Duodenal mucosa (tissue), 2 donors: Measurements from ENCODE around the gene CRY2.
"Not testable (repeated sequence)": the region's sequence is repeated elsewhere in the genome, so short reads cannot be mapped to it uniquely, and the experiment has no call there.

ENCODE experiments used
- H3K27ac ChIP-seq: one replicate; pipeline ENCODE4 v1.7.0; 2013; ENCODE audit warnings: low read depth, low read length
- H3K27me3 ChIP-seq, 2 donors: one replicate each; pipeline ENCODE4 v1.7.0; 2013; ENCODE audit warnings: low read length in 2 of 2, control low read depth in 1 of 2; ENCODE audit not compliant: insufficient read depth in 2 of 2, control insufficient read depth in 1 of 2
- H3K36me3 ChIP-seq, 2 donors: one replicate each; pipeline ENCODE4 v1.7.0; 2013; ENCODE audit warnings: low read length in 2 of 2, control low read depth in 1 of 2; ENCODE audit not compliant: insufficient read depth in 2 of 2, control insufficient read depth in 1 of 2
- H3K4me1 ChIP-seq, 2 donors: one replicate each; pipeline ENCODE4 v1.7.0; 2013; ENCODE audit warnings: low read length in 2 of 2, control low read depth in 1 of 2; ENCODE audit not compliant: insufficient read depth in 2 of 2, control insufficient read depth in 1 of 2
- H3K4me3 ChIP-seq, 2 donors: one replicate each; pipeline ENCODE4 v1.7.0; 2013; ENCODE audit warnings: low read length in 2 of 2, low read depth in 1 of 2
- H3K9ac ChIP-seq, 2 donors: one replicate each; pipeline ENCODE4 v1.7.0; 2013; ENCODE audit warnings: low read length in 2 of 2, low read depth in 1 of 2
- H3K9me3 ChIP-seq, 2 donors: one replicate each; pipeline ENCODE4 v1.7.0; 2013; ENCODE audit warnings: low read length in 2 of 2, control low read depth in 1 of 2; ENCODE audit not compliant: control insufficient read depth in 1 of 2

CRY2 gene

GRCh38 chr11:45897556-45897955, 50.3 kb downstream of the CRY2 start:
- Histone ChIP-seq H3K27me3 (peaks cover 25 to 29% of the 10 kb centered on the region in 2 donors), H3K4me3 (no peak overlapping the region), H3K36me3 (no peaks in the 10 kb centered on the region), H3K4me1 (peaks cover 5 to 8% of the 10 kb centered on the region in 2 donors), H3K27ac (no peak overlapping the region), H3K9me3 (no peaks in the 10 kb centered on the region), H3K9ac (no peak overlapping the region)

GRCh38 chr11:45899086-45899447, 51.8 kb downstream of the CRY2 start:
- H3K36me3 ChIP-seq: no peaks in the 10 kb centered on the region
- no peak overlapping the region for H3K9ac ChIP-seq
- H3K4me3 ChIP-seq: peak overlapping the region in 1 of 2 donors; percentile 58
- peaks cover 6 to 9% of the 10 kb centered on the region in 2 donors for H3K4me1 ChIP-seq
- H3K9me3 ChIP-seq: no peaks in the 10 kb centered on the region
- no peak overlapping the region for H3K27ac ChIP-seq
- peaks cover 25 to 29% of the 10 kb centered on the region in 2 donors for H3K27me3 ChIP-seq

DNA sequence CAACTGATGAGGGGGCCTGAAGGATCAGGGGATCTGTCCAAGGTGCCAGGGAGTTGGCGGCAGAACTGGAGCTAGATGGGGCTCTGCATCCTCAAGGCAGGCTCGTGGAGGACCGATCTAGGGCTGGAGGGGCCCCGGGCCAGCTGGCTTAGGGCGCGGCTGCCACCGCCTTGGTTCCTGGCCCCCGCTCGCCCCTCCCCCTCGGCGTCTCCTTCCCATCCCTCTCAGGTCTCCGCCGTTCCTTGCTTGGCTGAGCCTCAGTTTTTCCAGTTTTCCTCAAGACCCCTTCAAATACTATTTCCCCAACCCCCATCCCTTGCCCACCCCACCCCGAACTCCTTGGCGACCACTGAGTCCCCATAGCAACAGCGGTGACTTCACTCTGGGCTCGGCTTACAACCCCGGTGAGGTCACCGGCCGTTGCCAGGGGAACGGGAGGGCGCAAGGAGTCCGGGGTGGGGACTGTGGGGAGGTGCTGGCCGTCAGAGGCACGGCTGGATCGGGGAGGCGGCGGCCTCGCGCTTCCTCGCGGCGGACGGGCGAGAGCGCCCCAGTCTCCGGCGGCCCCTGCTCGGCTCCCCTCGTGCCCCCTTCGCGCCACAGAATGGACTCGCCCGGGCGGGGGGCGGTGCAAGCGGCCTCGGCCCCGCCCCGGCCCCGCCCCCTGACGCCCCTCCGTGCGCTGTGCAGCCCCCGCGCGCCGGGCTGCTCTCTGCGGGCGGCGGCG, 52.3 kb downstream of the CRY2 start:
- peaks cover 25 to 29% of the 10 kb centered on the region in 2 donors for H3K27me3 ChIP-seq

GRCh38 chr11:45900175-45900800, 53.0 kb downstream of the CRY2 start:
- peaks cover 25 to 29% of the 10 kb centered on the region in 2 donors for H3K27me3 ChIP-seq
- not testable (repeated sequence) for H3K9ac ChIP-seq, H3K9me3 ChIP-seq, H3K27ac ChIP-seq, H3K36me3 ChIP-seq
- H3K4me1 ChIP-seq: peaks cover 17 to 22% of the 10 kb centered on the region in 2 donors
- peak overlapping the region; percentile 28 to 40 for H3K4me3 ChIP-seq

More for the DNA sequence above, 52.3 kb downstream of the CRY2 start:
- Histone ChIP-seq H3K4me1 (peaks cover 12 to 15% of the 10 kb centered on the region in 2 donors), H3K9me3 (no peaks in the 10 kb centered on the region), H3K27ac (no peak overlapping the region), H3K4me3 (peak overlapping the region; percentile 36 to 58), H3K36me3 (no peaks in the 10 kb centered on the region), H3K9ac (no peak overlapping the region)

DNA sequence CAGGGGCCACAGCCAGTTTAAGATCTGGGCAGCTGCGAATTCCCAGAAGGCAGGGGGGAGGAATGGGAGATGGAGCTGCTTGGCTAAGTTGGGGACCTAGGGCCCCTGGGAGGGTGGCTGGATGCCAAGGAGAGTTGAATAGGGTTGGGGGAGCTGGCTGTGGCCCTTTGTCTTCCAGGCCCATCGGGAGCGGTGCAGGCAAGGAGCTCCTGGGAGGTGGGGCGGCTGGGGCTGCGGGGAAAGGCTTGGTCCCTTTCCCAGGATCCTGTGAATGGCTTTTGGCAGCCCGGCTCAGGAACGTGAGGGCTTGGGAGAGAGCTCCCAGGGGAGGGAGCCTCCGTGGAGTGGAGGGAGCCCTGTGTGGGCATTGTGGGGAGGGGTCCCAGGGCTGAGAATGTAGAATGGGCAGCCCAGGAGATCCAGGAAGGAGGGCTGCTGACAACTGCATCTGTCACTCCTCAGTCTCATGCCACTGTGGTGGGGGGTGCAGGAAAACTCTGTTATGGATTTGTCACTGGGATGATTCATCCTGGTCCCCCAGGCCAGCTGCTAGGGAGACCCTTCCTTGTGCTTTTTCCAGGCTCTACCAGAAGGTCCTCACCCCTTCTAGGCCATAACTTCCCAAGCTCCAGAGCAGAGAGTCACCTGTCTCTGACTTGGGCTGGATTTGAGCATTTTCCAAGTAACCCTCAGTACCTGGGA, 53.8 kb downstream of the CRY2 start:
- peaks cover 25 to 29% of the 10 kb centered on the region in 2 donors for H3K27me3 ChIP-seq
- H3K9ac ChIP-seq: no peak overlapping the region
- H3K36me3 ChIP-seq: no peaks in the 10 kb centered on the region
- H3K27ac ChIP-seq: no peak overlapping the region
- H3K9me3 ChIP-seq: no peaks in the 10 kb centered on the region
- peak overlapping the region; percentile 28 to 40 for H3K4me3 ChIP-seq
- peaks cover 18 to 27% of the 10 kb centered on the region in 2 donors for H3K4me1 ChIP-seq

GRCh38 chr11:45901626-45902025, 54.4 kb downstream of the CRY2 start:
- H3K27ac ChIP-seq: no peak overlapping the region
- H3K4me1 ChIP-seq: peaks cover 24 to 32% of the 10 kb centered on the region in 2 donors
- H3K4me3 ChIP-seq: no peak overlapping the region
- peaks cover 25 to 29% of the 10 kb centered on the region in 2 donors for H3K27me3 ChIP-seq
- no peaks in the 10 kb centered on the region for H3K9me3 ChIP-seq
- no peaks in the 10 kb centered on the region for H3K36me3 ChIP-seq
- H3K9ac ChIP-seq: no peak overlapping the region

- H3K9me3 ChIP-seq: no peaks in the 10 kb centered on the region
- H3K36me3 ChIP-seq: no peaks in the 10 kb centered on the region
- no peak overlapping the region for H3K27ac ChIP-seq
- H3K4me1 ChIP-seq: peaks cover 26 to 38% of the 10 kb centered on the region in 2 donors
- no peak overlapping the region for H3K9ac ChIP-seq
- no peak overlapping the region for H3K4me3 ChIP-seq
- H3K27me3 ChIP-seq: peaks cover 25 to 29% of the 10 kb centered on the region in 2 donors
Measured at GRCh38 chr11:45902452-45903380, 55.4 kb downstream of the CRY2 start.

DNA sequence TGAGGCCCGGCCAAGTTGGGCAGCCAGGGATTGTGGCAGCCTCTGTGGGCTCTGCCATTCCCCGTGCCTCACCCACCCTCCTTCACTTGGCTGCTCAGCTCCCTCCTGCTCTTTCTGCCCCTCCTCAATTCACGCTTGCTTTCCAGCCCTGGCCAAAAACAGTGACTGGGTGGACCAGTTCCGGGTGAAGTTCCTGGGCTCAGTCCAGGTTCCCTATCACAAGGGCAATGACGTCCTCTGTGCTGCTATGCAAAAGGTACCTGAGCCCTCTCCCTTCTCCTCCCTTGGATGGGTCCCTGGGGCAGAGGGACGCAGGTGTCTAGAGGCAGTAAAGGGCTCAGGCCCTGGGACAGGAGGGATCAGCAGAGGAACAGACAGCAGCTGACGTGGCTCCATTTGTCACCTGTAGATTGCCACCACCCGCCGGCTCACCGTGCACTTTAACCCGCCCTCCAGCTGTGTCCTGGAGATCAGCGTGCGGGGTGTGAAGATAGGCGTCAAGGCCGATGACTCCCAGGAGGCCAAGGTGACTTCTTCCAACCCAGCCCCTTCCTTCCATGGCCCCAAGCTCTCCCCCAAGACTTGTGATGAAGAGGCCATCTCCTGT, 57.1 kb downstream of the CRY2 start:
- Histone ChIP-seq H3K9ac (no peak overlapping the region), H3K4me1 (peaks cover 22 to 32% of the 10 kb centered on the region in 2 donors), H3K9me3 (no peaks in the 10 kb centered on the region), H3K36me3 (peaks cover 0 to 3% of the 10 kb centered on the region in 2 donors), H3K27me3 (peaks cover 11 to 13% of the 10 kb centered on the region in 2 donors), H3K4me3 (no peak overlapping the region), H3K27ac (no peak overlapping the region)

DNA sequence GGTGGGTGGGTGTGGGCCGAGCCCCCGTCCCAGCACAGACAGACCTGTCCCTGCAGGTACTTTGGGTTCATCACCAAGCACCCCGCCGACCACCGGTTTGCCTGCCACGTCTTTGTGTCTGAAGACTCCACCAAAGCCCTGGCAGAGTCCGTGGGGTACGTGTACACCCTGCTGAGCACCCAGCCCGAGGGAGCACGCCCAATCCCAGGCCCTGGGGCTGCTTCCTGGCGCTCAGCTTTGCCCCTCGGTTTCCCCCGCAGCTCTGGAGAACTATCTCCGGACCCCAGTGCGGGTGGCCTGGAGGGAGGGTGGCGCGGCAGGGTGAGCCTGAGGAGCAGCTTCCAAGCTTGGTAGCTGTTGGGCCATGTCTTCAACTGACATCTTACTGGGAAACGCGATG, 57.8 kb downstream of the CRY2 start:
- Histone ChIP-seq H3K4me1 (peaks cover 21 to 31% of the 10 kb centered on the region in 2 donors), H3K36me3 (peaks cover 0 to 10% of the 10 kb centered on the region in 2 donors), H3K9me3 (no peaks in the 10 kb centered on the region)

More for the DNA sequence above, 57.8 kb downstream of the CRY2 start:
- Histone ChIP-seq H3K9ac (no peak overlapping the region), H3K27me3 (peaks cover 8 to 13% of the 10 kb centered on the region in 2 donors), H3K27ac (no peak overlapping the region), H3K4me3 (no peak overlapping the region)
